ENCODE measurements around the gene RHOT2.

GRCh38 chr16:671353-672131, 3.6 kb downstream of the RHOT2 start:
- TF ChIP-seq GATA2 (IDR thresholded peaks at IDR 0.05; ENCODE audit: insufficient read depth, insufficient read length, low read depth, low read length): no peak
- TF ChIP-seq, protein P1, sequence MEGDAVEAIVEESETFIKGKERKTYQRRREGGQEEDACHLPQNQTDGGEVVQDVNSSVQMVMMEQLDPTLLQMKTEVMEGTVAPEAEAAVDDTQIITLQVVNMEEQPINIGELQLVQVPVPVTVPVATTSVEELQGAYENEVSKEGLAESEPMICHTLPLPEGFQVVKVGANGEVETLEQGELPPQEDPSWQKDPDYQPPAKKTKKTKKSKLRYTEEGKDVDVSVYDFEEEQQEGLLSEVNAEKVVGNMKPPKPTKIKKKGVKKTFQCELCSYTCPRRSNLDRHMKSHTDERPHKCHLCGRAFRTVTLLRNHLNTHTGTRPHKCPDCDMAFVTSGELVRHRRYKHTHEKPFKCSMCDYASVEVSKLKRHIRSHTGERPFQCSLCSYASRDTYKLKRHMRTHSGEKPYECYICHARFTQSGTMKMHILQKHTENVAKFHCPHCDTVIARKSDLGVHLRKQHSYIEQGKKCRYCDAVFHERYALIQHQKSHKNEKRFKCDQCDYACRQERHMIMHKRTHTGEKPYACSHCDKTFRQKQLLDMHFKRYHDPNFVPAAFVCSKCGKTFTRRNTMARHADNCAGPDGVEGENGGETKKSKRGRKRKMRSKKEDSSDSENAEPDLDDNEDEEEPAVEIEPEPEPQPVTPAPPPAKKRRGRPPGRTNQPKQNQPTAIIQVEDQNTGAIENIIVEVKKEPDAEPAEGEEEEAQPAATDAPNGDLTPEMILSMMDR (IDR thresholded peaks at IDR 0.05; ENCODE audit: extremely low read depth in 1 of 2, insufficient read depth in 1 of 2, low read depth in 1 of 2, low read length in 2 of 2): no peak
- no peak for TF ChIP-seq EZH2 (IDR thresholded peaks at IDR 0.05; ENCODE audit: borderline replicate concordance, low read depth, low read length, severe bottlenecking)
- no peak for TF ChIP-seq JUN (IDR thresholded peaks at IDR 0.05; ENCODE audit: borderline replicate concordance, insufficient read depth, insufficient read length, low read depth)
- TF ChIP-seq, protein P2, sequence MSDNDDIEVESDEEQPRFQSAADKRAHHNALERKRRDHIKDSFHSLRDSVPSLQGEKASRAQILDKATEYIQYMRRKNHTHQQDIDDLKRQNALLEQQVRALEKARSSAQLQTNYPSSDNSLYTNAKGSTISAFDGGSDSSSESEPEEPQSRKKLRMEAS (IDR thresholded peaks at IDR 0.05; ENCODE audit: insufficient read depth, insufficient read length): no peak
- no peak for TF ChIP-seq POLR2A (IDR thresholded peaks at IDR 0.05; ENCODE audit: low read depth, low read length)

Data from endothelial cell of umbilical vein (primary cell).